GM21825 (cell line): ENCODE measurements around the gene OR8D1.
"Not testable (repeated sequence)": the region's sequence is repeated elsewhere in the genome, so short reads cannot be mapped to it uniquely, and the experiment has no call there.

ENCODE experiments used
- ATAC-seq: cut with Tn5 transposase; IDR thresholded peaks from one replicate; pipeline ENCODE4 v1.9.1; 2021; ENCODE audit warnings: mild to moderate bottlenecking, moderate library complexity; ENCODE audit not compliant: unreplicated experiment

The OR8D1 gene

DNA sequence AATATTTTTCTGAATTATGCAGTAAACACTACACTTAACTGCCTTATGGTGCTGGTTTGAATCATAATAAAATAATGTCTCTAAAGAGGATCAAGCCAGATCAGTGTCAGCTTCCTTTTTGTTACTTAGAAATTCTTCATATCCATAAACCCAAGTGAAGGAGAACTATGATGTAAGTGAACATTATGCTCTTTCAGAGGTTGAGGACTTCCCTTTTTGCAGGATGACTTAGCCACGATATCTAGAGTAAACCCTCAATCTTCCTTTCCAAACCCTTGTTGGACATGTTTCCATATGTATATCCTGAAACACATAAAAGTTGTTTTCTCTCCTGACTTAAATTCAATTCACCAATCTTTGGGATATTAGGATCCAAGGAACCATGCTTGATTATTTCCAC, 19.1 kb downstream of the OR8D1 start:
- no peak for ATAC-seq

DNA sequence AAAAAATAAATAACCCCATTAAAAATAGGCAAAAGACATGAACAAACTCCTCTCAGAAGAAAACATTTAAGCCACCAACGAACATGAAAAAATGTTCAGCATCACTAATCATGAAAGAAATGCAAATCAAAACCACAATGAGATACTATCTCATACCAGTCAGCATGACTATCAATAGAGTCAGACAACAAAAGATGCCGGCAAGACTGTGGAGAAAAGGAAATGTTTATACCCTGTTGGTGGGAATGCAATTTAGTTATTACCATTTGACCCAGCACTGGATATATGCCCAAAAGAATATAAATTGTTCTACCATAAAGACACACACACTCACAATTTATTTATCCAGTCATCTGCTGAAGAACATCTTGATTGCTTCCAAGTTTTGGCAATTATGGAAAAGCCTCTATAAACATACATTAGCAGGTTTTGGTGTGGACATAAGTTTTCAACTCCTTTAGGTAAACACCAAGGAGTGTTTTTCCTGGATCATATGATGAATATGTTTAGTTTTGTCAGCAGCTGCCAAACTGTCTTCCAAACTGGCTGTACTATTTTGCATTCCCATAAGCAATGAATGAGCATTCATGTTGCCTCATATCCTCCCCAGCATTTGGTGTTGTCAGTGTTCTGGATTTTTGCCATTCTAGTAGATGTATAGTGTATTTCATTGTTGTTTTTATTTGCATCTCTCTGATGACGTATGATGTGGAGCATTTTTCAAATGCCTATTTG, 28.0 kb downstream of the OR8D1 start:
- ATAC-seq = no peak

DNA sequence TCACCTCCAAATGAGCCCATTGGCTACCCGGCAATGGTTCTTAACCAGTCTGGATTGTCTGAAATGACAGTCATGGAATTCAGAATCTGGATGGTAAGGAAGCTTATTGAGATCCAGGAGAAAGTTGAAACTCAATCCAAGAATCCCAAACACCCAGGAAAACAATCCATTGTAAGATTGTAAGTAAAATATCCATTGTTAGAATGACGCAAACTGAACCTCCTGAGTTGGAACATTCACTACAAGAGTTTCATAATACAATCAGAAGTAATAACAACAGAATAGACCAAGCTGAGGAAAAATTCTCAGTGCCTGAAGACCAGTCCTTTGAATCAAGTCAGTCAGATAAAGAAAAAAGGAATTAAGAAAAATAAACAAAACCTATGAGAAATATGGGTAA, 35.5 kb downstream of the OR8D1 start:
- no peak for ATAC-seq

DNA sequence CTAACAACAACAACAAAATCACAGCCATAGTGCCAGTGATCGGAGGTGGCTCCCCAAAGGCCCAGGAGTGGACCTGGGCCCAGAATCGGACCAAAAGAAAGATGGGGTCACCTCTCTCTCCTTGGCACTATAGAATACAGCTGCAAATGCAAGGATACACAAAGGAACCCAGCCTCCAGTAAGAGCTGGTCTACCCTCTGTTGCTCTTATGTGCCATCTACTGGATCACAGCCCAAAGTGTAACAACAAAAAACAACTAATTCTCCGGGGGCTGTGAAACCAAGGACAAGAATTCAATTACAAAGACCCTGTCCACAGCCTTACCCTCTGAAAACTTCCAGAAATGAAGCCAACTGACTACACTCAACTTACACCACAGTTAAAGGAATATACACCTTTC, 35.9 kb downstream of the OR8D1 start:
- no peak for ATAC-seq

DNA sequence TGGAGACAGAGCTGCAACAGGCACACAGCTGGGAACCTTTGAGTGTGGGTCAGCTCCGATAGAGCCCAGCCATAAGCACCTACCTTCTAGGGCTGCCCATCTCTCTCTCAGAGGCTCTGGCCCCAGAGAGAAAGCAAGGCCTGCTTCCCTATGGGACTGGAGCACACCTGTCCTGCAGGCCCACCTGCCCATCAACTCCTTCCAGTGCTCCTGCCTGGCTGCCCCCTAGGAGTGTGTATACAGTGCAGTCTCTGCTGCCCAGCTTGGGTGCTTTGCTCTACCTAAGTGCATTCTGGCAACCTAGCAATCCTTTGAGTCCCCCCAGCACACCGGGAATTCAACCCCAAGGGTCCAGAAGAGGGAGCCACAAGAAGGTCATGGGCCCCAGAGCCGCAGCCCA, 36.5 kb downstream of the OR8D1 start:
- no peak for ATAC-seq

DNA sequence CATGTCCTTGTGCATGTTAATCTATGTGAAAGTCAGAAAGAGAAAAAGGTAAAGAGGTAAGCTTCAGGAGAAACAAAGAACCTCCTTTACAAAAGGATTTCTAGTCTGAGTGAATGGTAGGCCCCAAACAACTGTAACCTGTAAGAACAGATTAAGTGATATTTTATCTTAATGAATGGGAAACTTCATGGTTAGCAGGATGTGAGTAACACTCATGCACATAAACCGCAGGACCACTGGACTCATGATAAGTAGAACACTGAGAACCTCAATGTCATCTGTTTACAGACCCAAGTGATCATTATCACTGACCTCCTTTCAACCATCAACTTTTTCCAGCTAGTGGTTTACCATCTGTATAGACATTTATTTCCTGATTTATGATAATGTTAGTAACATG, 37.7 kb downstream of the OR8D1 start:
- ATAC-seq = no peak

DNA sequence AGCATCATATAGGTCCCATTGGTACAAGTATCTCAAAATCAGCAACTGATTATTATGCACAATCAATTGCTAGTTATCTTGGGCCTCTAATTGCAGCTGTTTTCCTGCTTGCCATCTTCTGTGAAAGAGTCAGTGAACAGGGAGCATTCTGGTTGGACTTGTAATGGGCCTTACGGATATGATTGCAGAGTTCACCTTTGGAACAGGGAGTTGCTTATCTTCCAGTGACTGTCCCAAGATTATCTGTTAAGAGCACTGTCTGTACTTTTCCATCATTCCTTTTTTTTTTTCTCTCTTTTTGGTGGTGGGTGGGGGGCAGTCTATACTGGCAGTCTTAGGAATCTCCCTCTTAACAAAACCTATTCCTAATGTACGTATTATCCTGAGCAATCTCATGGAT, 39.7 kb downstream of the OR8D1 start:
- no peak for ATAC-seq

DNA sequence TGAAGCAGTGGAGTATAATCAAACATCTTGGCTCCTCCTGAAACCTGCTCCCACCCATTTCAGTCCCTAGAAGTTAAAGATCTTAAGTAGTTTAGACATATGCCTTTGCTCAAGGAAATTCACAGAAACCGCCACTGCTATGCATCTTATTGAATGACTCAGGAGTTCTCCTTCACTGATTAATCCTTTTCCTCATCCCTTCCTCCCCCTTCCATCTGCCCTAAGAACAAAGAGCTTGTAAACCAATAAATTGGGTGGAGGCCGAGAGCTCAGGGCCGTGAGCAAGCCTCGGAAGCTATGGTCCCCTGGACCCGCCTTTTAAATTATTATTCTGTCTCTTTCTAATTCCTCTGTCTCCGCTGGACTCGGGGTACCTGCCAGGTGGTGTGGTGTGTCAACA, 42.9 kb downstream of the OR8D1 start:
- ATAC-seq = not testable (repeated sequence)

DNA sequence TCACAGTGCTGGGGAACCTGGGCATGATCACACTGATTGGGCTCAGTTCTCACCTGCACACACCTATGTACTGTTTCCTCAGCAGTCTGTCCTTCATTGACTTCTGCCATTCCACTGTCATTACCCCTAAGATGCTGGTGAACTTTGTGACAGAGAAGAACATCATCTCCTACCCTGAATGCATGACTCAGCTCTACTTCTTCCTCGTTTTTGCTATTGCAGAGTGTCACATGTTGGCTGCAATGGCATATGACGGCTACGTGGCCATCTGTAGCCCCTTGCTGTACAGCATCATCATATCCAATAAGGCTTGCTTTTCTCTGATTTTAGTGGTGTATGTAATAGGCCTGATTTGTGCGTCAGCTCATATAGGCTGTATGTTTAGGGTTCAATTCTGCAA, 48.7 kb downstream of the OR8D1 start:
- not testable (repeated sequence) for ATAC-seq

DNA sequence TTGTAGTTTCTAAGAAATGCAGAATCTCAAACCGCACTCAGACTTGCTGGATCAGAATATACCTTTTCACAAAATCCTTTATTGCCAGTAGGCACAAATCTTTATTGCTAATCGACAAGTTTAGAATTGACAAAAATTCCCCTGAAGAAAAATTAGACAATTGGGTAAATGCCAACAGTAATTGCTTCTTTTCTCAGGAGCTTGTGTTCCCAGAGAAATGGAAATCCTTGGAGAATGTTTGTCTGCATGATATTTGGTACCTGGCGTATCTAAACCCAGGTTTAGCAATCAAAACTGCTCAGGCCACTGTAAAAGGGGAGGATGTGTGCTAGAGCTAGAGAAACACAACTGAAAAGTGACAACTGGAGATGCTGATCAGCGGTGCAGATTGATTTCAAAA, 57.7 kb downstream of the OR8D1 start, which contains the start of gene OR8G5:
Gene OR8G5 (plus strand): TSS at position 301 of the 400 bp plus-strand sequence. CDS start 8,556 bp downstream, outside the sequence.
- ATAC-seq = no peak
